PC-9 (cell line): ENCODE results near the gene FSIP1.

Experiments used
- CTCF ChIP-seq: fragments of 200-600 bp; sonication (generic); conservative IDR thresholded peaks from 2 replicates; pipeline ENCODE4 v1.6.1; 2017; ENCODE audit warnings: mixed run types, antibody characterized with exemption, mild to moderate bottlenecking, moderate library complexity
- EZH2 ChIP-seq: fragments of 200-600 bp; sonication (generic); IDR thresholded peaks from 2 replicates; pipeline ENCODE4 v1.8.0; 2017; ENCODE audit warnings: antibody characterized with exemption, low read depth

GRCh38 chr15:39752991-39753390, 29.6 kb downstream of the FSIP1 start:
- no peak for TF ChIP-seq CTCF
- TF ChIP-seq EZH2: no peak
